Osteocyte (in vitro differentiated cells): ENCODE measurements around the gene KCNJ11. TPM values are rescaled to one million over a fixed set of nuclear protein-coding genes. Genes with fewer than 3 reads are reported as not detected.
A peak's percentile ranks its signal among the peaks of the same experiment; 100 is the strongest.

Experiments used
- DNase-seq: peaks from one replicate; pipeline ENCODE4 v3.0.0; 2021; ENCODE audit warnings: mixed read lengths; ENCODE audit not compliant: unreplicated experiment; ENCODE audit errors: extremely low spot score
- H3K27ac Mint-ChIP-seq: one replicate; pipeline ENCODE4 v1.8.0; 2021; ENCODE audit warnings: mild to moderate bottlenecking, mixed read lengths; ENCODE audit not compliant: unreplicated experiment
- H3K27me3 Mint-ChIP-seq: one replicate; pipeline ENCODE4 v1.8.0; 2021; ENCODE audit warnings: mixed read lengths; ENCODE audit not compliant: unreplicated experiment
- H3K36me3 Mint-ChIP-seq: one replicate; pipeline ENCODE4 v1.8.0; 2021; ENCODE audit warnings: mixed read lengths; ENCODE audit not compliant: unreplicated experiment
- H3K4me1 Mint-ChIP-seq: one replicate; pipeline ENCODE4 v1.8.0; 2021; ENCODE audit warnings: mixed read lengths; ENCODE audit not compliant: unreplicated experiment
- H3K4me3 Mint-ChIP-seq: one replicate; pipeline ENCODE4 v1.8.0; 2021; ENCODE audit warnings: mild to moderate bottlenecking, moderate library complexity, mixed read lengths; ENCODE audit not compliant: unreplicated experiment
- H3K9me3 Mint-ChIP-seq: one replicate; pipeline ENCODE4 v1.8.0; 2021; ENCODE audit warnings: mixed read lengths; ENCODE audit not compliant: unreplicated experiment
- CTCF ChIP-seq: fragments of 200-600 bp; sonication (generic); IDR thresholded peaks from 2 replicates; pipeline ENCODE4 v1.5.0; 2021; ENCODE audit warnings: antibody characterized with exemption, mild to moderate bottlenecking, moderate library complexity
- total RNA-seq: library from RNA; stranded (reverse); gene quantifications from 2 replicates; pipeline ENCODE4 v1.2.1, GENCODE V29; 2021

Gene KCNJ11
- total RNA-seq, 1 donor from 2014 or later, result not detected

GRCh38 chr11:17351510-17352176 is 36.8 kb downstream of the KCNJ11 start, which contains the start of gene NCR3LG1:
Gene NCR3LG1, plus strand, starts transcription at chr11:17351800. Its CDS starts 170 bp downstream, at chr11:17351970.
- Mint-ChIP-seq H3K4me3 (peak within 1 kb of the TSS; percentile 87), H3K36me3 (peaks cover 3% of the 10 kb centered on the region), H3K27ac (peak within 1 kb of the TSS; percentile 83), H3K9me3 (no peaks in the 10 kb centered on the region), H3K27me3 (no peaks in the 10 kb centered on the region), H3K4me1 (peaks cover 22% of the 10 kb centered on the region)
- DNase-seq, result no peak
- TF ChIP-seq CTCF, result no peak

- Mint-ChIP-seq H3K27me3 (no peaks in the 10 kb centered on the region), H3K4me3 (peak overlapping the region; percentile 87), H3K36me3 (no peaks in the 10 kb centered on the region), H3K27ac (peak overlapping the region; percentile 83), H3K4me1 (peaks cover 22% of the 10 kb centered on the region), H3K9me3 (no peaks in the 10 kb centered on the region)
- TF ChIP-seq CTCF, result peak; percentile 34
- no peak for DNase-seq
Measured at GRCh38 chr11:17351172-17351509, 37.3 kb downstream of the KCNJ11 start.

- no peak for DNase-seq
- no peak overlapping the region for H3K27ac Mint-ChIP-seq
- H3K4me3 Mint-ChIP-seq, result peak overlapping the region; percentile 87
- H3K4me1 Mint-ChIP-seq, result peaks cover 22% of the 10 kb centered on the region
- no peaks in the 10 kb centered on the region for H3K36me3 Mint-ChIP-seq
- no peaks in the 10 kb centered on the region for H3K27me3 Mint-ChIP-seq
- TF ChIP-seq CTCF, result no peak
- H3K9me3 Mint-ChIP-seq, result no peaks in the 10 kb centered on the region
Measured at GRCh38 chr11:17350455-17351171, 37.8 kb downstream of the KCNJ11 start.

GRCh38 chr11:17347676-17348075 is 40.8 kb downstream of the KCNJ11 start:
- Mint-ChIP-seq H3K9me3 (no peaks in the 10 kb centered on the region), H3K4me1 (peaks cover 14% of the 10 kb centered on the region), H3K36me3 (no peaks in the 10 kb centered on the region), H3K27me3 (no peaks in the 10 kb centered on the region), H3K27ac (no peak overlapping the region), H3K4me3 (no peak overlapping the region)
- DNase-seq, result no peak
- TF ChIP-seq CTCF, result no peak

GRCh38 chr11:17343907-17344306 is 44.6 kb downstream of the KCNJ11 start:
- H3K27me3 Mint-ChIP-seq, result no peaks in the 10 kb centered on the region
- H3K4me3 Mint-ChIP-seq, result no peak overlapping the region
- no peak for DNase-seq
- peaks cover 10% of the 10 kb centered on the region for H3K4me1 Mint-ChIP-seq
- TF ChIP-seq CTCF, result no peak
- no peaks in the 10 kb centered on the region for H3K9me3 Mint-ChIP-seq
- H3K36me3 Mint-ChIP-seq, result peaks cover 3% of the 10 kb centered on the region
- peak overlapping the region; percentile 67 for H3K27ac Mint-ChIP-seq
